ENCODE measurements around the gene AHSA1. TPM values are rescaled to one million over a fixed set of nuclear protein-coding genes. Genes with fewer than 3 reads are reported as not detected.

Gene AHSA1
- total RNA-seq, 5 donors from 2014 or later (not counting 1 experiment from before 2014, with no cell fraction given), result 59.8 to 101 (median 88.4) TPM

DNA sequence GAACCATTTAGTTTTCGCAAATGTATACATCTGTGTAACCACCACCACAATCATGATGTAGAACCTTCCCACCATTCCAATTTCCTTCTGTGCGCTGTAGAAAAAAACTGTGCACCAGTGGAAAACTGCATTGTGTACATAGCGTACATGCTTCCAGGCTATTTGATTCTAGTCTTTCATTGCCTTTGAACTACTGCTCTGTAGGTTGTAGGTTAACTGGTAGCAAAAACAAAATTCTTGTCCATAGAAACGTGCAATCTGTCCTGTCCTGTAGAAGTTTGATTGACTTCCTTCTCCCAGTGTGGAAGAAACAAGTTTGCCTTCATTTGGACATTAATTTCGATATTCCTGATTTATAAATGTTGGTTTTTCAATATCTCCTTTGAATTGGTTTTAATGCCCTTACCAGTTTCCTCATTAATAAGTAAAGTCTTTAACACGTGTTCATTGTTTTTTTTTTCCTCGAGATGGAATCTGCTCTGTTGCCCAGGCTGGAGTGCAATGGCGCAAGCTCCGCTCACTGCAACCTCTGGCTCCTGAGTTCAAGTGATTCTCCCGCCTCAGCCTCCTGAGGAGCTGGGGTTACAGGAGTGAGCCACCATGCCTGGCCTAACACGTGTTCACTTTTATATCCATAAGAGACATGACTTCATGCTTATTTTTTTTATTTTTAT lies 44.4 kb downstream of the AHSA1 start:
- Mint-ChIP-seq H3K4me1 (peaks cover 3 to 11% (median 6%) of the 10 kb centered on the region in 3 donors), H3K36me3 (peaks cover 13% of the 10 kb centered on the region), H3K4me3 (no peak overlapping the region), H3K27me3 (peaks cover 11 to 22% of the 10 kb centered on the region in 2 donors), H3K27ac (no peak overlapping the region), H3K9me3 (peaks cover 3 to 4% (median 4%) of the 10 kb centered on the region in 3 donors)
- Histone ChIP-seq H3K4me3 (ENCODE audit: control insufficient read depth in 1 of 2, extremely low read depth in 1 of 2, low read length in 1 of 2) (no peak overlapping the region), H3K27ac (ENCODE audit: low read length) (no peak overlapping the region), H3K4me1 (ENCODE audit: control insufficient read depth in 1 of 2, extremely low read depth in 1 of 2, insufficient read depth in 2 of 2, low read length in 2 of 2) (peaks cover 3 to 10% of the 10 kb centered on the region in 2 experiments), H3K27me3 (replicated peaks in 1 of 2; ENCODE audit: control insufficient read depth in 2 of 2, extremely low read depth in 1 of 2, insufficient read depth in 2 of 2, low read length in 1 of 2) (peaks cover 7 to 28% of the 10 kb centered on the region in 2 experiments), H3K36me3 (ENCODE audit: control insufficient read depth in 2 of 2, extremely low read depth in 1 of 2, insufficient read depth in 1 of 2, low read length in 1 of 2) (no peaks in the 10 kb centered on the region), H3K9me3 (no peaks in the 10 kb centered on the region)
- ChIA-PET CTCF (no interaction called here), POLR2A (no interaction called here)
- DNase-seq (no peak), ATAC-seq (replicated peaks in 1 of 4) (no peak)
- WGBS (ENCODE audit: insufficient coverage), result 95% methylated on average over 5 of the region's 11 CpGs

DNA sequence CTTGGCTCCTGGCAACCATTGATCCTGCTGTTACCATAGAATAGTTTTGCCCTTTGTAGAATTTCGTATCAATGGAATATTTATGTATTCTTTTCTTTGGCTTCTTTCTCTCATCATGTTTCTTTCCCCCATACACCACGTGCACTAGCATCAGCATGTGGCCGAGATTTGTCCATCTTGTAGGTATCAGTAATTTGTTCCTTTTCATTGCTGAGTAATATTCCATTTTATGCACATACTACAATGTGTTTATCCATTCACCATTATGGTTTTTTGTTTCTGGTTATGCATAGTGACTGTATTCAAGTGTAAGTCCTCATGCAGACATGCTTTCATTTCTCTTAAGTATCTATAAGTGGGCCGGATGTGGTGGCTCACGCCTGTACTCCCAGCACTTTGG lies 45.2 kb downstream of the AHSA1 start:
- peaks cover 0 to 3% of the 10 kb centered on the region in 2 donors for H3K36me3 ChIP-seq (ENCODE audit: control insufficient read depth in 2 of 2, extremely low read depth in 1 of 2, insufficient read depth in 1 of 2, low read length in 1 of 2)
- WGBS (ENCODE audit: insufficient coverage), result 83% methylated on average over 2 of the region's 5 CpGs
- H3K4me3 Mint-ChIP-seq, result no peak overlapping the region
- no peak overlapping the region for H3K4me3 ChIP-seq (ENCODE audit: control insufficient read depth in 1 of 2, extremely low read depth in 1 of 2, low read length in 1 of 2)
- H3K4me1 ChIP-seq (ENCODE audit: control insufficient read depth in 1 of 2, extremely low read depth in 1 of 2, insufficient read depth in 2 of 2, low read length in 2 of 2), result peaks cover 0 to 5% of the 10 kb centered on the region in 2 experiments
- no peak for DNase-seq
- peaks cover 3 to 4% (median 4%) of the 10 kb centered on the region in 3 donors for H3K9me3 Mint-ChIP-seq
- H3K27me3 Mint-ChIP-seq, result peaks cover 8 to 14% of the 10 kb centered on the region in 2 donors
- peaks cover 22% of the 10 kb centered on the region for H3K36me3 Mint-ChIP-seq
- ATAC-seq (replicated peaks in 1 of 4), result no peak
- H3K9me3 ChIP-seq, result no peaks in the 10 kb centered on the region
- CTCF ChIA-PET, result no interaction called here
- H3K4me1 Mint-ChIP-seq, result peaks cover 0 to 7% (median 2%) of the 10 kb centered on the region in 3 donors
- H3K27ac ChIP-seq (ENCODE audit: low read length), result no peak overlapping the region
- POLR2A ChIA-PET, result no interaction called here
- H3K27ac Mint-ChIP-seq, result no peak overlapping the region
- peaks cover 4 to 19% of the 10 kb centered on the region in 2 experiments for H3K27me3 ChIP-seq (replicated peaks in 1 of 2; ENCODE audit: control insufficient read depth in 2 of 2, extremely low read depth in 1 of 2, insufficient read depth in 2 of 2, low read length in 1 of 2)

DNA sequence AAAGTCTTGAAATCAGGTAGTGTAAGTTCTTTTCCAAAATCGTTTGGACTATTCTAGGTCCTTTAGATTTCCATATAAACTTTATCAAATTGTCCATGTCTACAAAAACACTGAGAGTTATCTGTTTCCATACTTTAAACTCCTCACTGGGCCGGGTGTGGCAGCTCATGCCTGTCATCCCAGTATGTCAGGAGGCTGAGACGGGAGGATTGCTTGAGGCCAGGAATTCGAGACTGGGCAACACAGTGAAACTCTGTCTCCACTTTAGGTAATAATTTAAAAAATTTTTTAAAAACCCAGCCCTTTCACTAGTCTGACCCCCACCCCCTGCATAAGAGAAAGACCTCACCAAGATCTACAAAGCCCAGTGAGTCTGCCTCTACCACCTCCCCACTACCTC lies 47.1 kb downstream of the AHSA1 start:
- Mint-ChIP-seq H3K4me3 (no peak overlapping the region), H3K36me3 (peaks cover 37% of the 10 kb centered on the region), H3K27me3 (peaks cover 3 to 5% of the 10 kb centered on the region in 2 donors), H3K27ac (no peak overlapping the region), H3K9me3 (peaks cover 3 to 4% (median 4%) of the 10 kb centered on the region in 3 donors), H3K4me1 (peaks cover 0 to 2% (median 0%) of the 10 kb centered on the region in 3 donors)
- Histone ChIP-seq H3K27ac (ENCODE audit: low read length) (no peak overlapping the region), H3K36me3 (ENCODE audit: control insufficient read depth in 2 of 2, extremely low read depth in 1 of 2, insufficient read depth in 1 of 2, low read length in 1 of 2) (peaks cover 0 to 16% of the 10 kb centered on the region in 2 donors), H3K9me3 (no peaks in the 10 kb centered on the region), H3K4me1 (ENCODE audit: control insufficient read depth in 1 of 2, extremely low read depth in 1 of 2, insufficient read depth in 2 of 2, low read length in 2 of 2) (no peaks in the 10 kb centered on the region), H3K27me3 (replicated peaks in 1 of 2; ENCODE audit: control insufficient read depth in 2 of 2, extremely low read depth in 1 of 2, insufficient read depth in 2 of 2, low read length in 1 of 2) (peaks cover 0 to 5% of the 10 kb centered on the region in 2 experiments), H3K4me3 (ENCODE audit: control insufficient read depth in 1 of 2, extremely low read depth in 1 of 2, low read length in 1 of 2) (no peak overlapping the region)
- ChIA-PET CTCF (no interaction called here), POLR2A (no interaction called here)
- DNase-seq, result no peak
- 100% methylated on average over 1 of the region's 4 CpGs for WGBS (ENCODE audit: insufficient coverage)
- ATAC-seq (replicated peaks in 1 of 4), result no peak

DNA sequence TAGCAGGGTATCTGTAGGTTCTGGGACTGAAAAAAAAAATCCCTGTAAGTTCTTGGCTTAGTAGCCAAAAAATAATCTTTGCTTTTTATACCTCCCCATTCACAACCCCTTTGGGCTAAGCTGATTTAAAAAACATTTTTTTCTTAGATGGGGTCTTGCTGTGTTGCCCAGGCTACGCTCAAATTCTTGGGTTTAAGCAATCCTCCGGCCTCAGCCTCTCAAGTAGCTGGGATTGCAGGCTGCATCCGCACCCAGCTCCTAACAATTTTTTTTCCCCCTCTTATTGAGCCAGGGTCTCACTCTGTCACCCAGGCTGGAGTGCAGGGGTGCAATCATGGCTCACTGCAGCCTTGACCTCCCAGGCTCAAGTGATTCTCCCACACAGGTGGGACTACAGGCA lies 49.9 kb downstream of the AHSA1 start:
- H3K4me3 Mint-ChIP-seq, result no peak overlapping the region

DNA sequence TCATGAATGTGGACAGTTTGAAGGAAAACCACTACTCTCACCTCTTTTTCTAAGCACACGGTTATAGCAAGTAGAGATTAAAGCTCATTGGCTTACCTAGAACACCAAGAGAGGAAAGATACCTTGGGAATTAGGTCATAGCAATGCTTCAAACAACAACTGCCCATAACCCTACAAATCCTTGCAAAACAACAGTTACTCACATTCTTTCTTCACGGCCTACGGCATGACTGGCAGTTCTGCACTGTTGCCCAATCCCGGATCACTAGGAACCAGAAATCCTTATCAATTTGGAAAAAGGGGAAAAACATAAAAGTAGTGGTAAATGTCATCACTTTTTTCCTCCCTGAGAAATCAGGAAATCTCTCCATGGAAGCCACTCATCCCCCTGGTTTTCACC lies 50.4 kb downstream of the AHSA1 start:
- H3K4me3 Mint-ChIP-seq, result no peak overlapping the region
- no CpG with 5 or more reads among the region's 4 CpGs for WGBS (ENCODE audit: insufficient coverage)
- Histone ChIP-seq H3K9me3 (no peaks in the 10 kb centered on the region), H3K4me1 (ENCODE audit: control insufficient read depth in 1 of 2, extremely low read depth in 1 of 2, insufficient read depth in 2 of 2, low read length in 2 of 2) (no peaks in the 10 kb centered on the region), H3K36me3 (ENCODE audit: control insufficient read depth in 2 of 2, extremely low read depth in 1 of 2, insufficient read depth in 1 of 2, low read length in 1 of 2) (peaks cover under 1 to 37% of the 10 kb centered on the region in 2 donors), H3K27ac (ENCODE audit: low read length) (no peak overlapping the region), H3K4me3 (ENCODE audit: control insufficient read depth in 1 of 2, extremely low read depth in 1 of 2, low read length in 1 of 2) (no peak overlapping the region), H3K27me3 (replicated peaks in 1 of 2; ENCODE audit: control insufficient read depth in 2 of 2, extremely low read depth in 1 of 2, insufficient read depth in 2 of 2, low read length in 1 of 2) (no peaks in the 10 kb centered on the region)
- CTCF ChIA-PET, result no interaction called here
- peaks cover 57% of the 10 kb centered on the region for H3K36me3 Mint-ChIP-seq
- peaks cover 1% of the 10 kb centered on the region in 3 donors for H3K9me3 Mint-ChIP-seq
- no peak overlapping the region for H3K27ac Mint-ChIP-seq
- DNase-seq, result no peak
- no peaks in the 10 kb centered on the region for H3K4me1 Mint-ChIP-seq
- no peak for ATAC-seq (replicated peaks in 1 of 4)
- peaks cover 0 to under 1% of the 10 kb centered on the region in 2 donors for H3K27me3 Mint-ChIP-seq
- POLR2A ChIA-PET, result no interaction called here

More for the DNA sequence above, 49.9 kb downstream of the AHSA1 start:
- Histone ChIP-seq H3K36me3 (ENCODE audit: control insufficient read depth in 2 of 2, extremely low read depth in 1 of 2, insufficient read depth in 1 of 2, low read length in 1 of 2) (peaks cover 0 to 37% of the 10 kb centered on the region in 2 donors), H3K27me3 (replicated peaks in 1 of 2; ENCODE audit: control insufficient read depth in 2 of 2, extremely low read depth in 1 of 2, insufficient read depth in 2 of 2, low read length in 1 of 2) (no peaks in the 10 kb centered on the region), H3K4me3 (ENCODE audit: control insufficient read depth in 1 of 2, extremely low read depth in 1 of 2, low read length in 1 of 2) (no peak overlapping the region), H3K4me1 (ENCODE audit: control insufficient read depth in 1 of 2, extremely low read depth in 1 of 2, insufficient read depth in 2 of 2, low read length in 2 of 2) (no peaks in the 10 kb centered on the region), H3K9me3 (no peaks in the 10 kb centered on the region), H3K27ac (ENCODE audit: low read length) (no peak overlapping the region)
- Mint-ChIP-seq H3K27ac (no peak overlapping the region), H3K36me3 (peaks cover 58% of the 10 kb centered on the region), H3K4me1 (no peaks in the 10 kb centered on the region), H3K9me3 (peaks cover 3 to 4% (median 4%) of the 10 kb centered on the region in 3 donors), H3K27me3 (peaks cover 0 to 3% of the 10 kb centered on the region in 2 donors)
- no CpG with 5 or more reads among the region's 3 CpGs for WGBS (ENCODE audit: insufficient coverage)
- POLR2A ChIA-PET, result no interaction called here
- no peak for ATAC-seq (replicated peaks in 1 of 4)
- no peak for DNase-seq
- CTCF ChIA-PET, result no interaction called here

DNA sequence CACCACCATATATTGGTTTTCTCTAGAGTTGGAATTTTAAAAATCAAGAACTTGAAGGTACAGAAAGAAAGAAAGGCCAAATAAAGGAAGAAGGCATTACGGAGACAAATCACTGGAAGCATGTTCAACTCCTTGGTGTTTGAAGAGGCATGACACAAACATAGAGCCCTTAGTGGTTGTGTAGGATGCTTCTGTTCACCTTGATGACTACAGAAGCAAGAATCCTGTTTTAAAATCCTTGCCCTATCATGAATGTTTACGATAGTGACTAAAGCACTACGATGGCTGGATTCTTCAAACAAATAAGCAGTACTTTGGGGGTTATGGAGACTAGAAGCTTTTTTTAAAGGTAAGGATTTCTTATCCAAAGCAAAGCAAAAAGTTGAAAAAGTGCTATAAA lies 51.0 kb downstream of the AHSA1 start:
- H3K36me3 ChIP-seq (ENCODE audit: control insufficient read depth in 2 of 2, extremely low read depth in 1 of 2, insufficient read depth in 1 of 2, low read length in 1 of 2), result peaks cover 6 to 37% of the 10 kb centered on the region in 2 donors
- no peak overlapping the region for H3K4me3 ChIP-seq (ENCODE audit: control insufficient read depth in 1 of 2, extremely low read depth in 1 of 2, low read length in 1 of 2)
- H3K27ac ChIP-seq (ENCODE audit: low read length), result no peak overlapping the region
- POLR2A ChIA-PET, result no interaction called here
- H3K9me3 ChIP-seq, result no peaks in the 10 kb centered on the region
- 100% methylated on average over 1 of the region's 3 CpGs for WGBS (ENCODE audit: insufficient coverage)
- H3K4me1 ChIP-seq (ENCODE audit: control insufficient read depth in 1 of 2, extremely low read depth in 1 of 2, insufficient read depth in 2 of 2, low read length in 2 of 2), result no peaks in the 10 kb centered on the region
- Mint-ChIP-seq H3K27me3 (no peaks in the 10 kb centered on the region), H3K36me3 (peaks cover 56% of the 10 kb centered on the region), H3K27ac (no peak overlapping the region), H3K9me3 (no peaks in the 10 kb centered on the region), H3K4me1 (no peaks in the 10 kb centered on the region), H3K4me3 (no peak overlapping the region)
- no peak for DNase-seq
- CTCF ChIA-PET, result no interaction called here
- H3K27me3 ChIP-seq (replicated peaks in 1 of 2; ENCODE audit: control insufficient read depth in 2 of 2, extremely low read depth in 1 of 2, insufficient read depth in 2 of 2, low read length in 1 of 2), result no peaks in the 10 kb centered on the region
- no peak for ATAC-seq (replicated peaks in 1 of 4)
